Stimulated activated effector memory CD8-positive, alpha-beta T cell treated with anti-CD3 and anti-CD28 coated beads, Interleukin-12 subunit alpha, Interleukin-12 subunit beta, amount 100 ng/mL, for 72 hours (primary cell): ENCODE measurements around the gene NBPF1.
"Not testable (repeated sequence)": the region's sequence is repeated elsewhere in the genome, so short reads cannot be mapped to it uniquely, and the experiment has no call there.

ENCODE experiments used
- ATAC-seq: fragments of 150-1000 bp; cut with Tn5 transposase; 2 replicates; pipeline ENCODE4 v1.10.0; 2021
- DNase-seq, 2 donors: peaks; one replicate each; pipeline ENCODE4 v3.0.0; 2021 to 2022; ENCODE audit warnings: low spot score in 2 of 2
- H3K27ac Mint-ChIP-seq: one replicate; pipeline ENCODE4 v1.8.0; 2022; ENCODE audit warnings: mild to moderate bottlenecking, mixed read lengths
- H3K36me3 Mint-ChIP-seq: one replicate; pipeline ENCODE4 v1.8.0; 2022; ENCODE audit warnings: mild to moderate bottlenecking, mixed read lengths
- H3K4me1 Mint-ChIP-seq: one replicate; pipeline ENCODE4 v1.8.0; 2022; ENCODE audit warnings: mixed read lengths
- H3K4me3 Mint-ChIP-seq: one replicate; pipeline ENCODE4 v1.8.0; 2022; ENCODE audit warnings: mild to moderate bottlenecking, mixed read lengths
- H3K9me3 Mint-ChIP-seq: one replicate; pipeline ENCODE4 v1.8.0; 2022; ENCODE audit warnings: mixed read lengths

The NBPF1 gene

DNA sequence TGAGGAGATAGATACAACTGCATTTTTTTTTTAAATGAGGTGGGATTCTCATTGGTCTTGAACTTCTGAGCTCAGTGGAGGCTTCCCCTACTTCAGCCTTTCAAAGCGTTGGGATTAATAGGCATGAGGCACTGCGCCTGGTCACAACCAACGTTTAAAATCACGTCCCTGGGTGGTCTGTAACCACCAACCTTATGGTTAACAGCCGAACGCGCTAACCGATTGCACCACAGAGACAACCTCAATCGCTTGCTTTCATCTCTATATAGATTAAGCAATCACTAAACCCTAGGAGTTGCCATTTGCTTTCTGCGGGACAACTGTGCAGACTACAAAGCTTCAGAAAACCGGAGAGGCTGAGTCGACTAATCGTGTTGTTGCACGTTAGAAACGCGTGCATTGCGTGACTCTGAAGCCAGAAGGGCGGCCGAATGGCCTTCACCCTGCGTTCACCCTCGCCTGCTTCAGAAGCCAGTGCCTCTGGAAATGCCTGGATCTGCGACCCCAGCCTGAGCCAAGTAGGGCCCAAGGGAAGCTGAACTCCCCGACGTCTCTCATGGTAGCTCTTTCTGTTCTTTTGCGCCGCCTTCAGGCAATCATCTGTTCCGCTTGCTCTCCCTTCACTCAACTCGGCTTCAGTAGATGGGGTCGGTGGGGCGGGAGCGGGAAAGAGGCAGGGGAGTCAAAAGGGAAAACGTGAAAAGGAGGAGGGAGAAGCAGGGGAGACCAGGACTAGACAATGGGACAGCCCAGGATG lies 81.0 kb downstream of the NBPF1 start:
- ATAC-seq, H3K4me1 Mint-ChIP-seq, H3K9me3 Mint-ChIP-seq, DNase-seq, H3K36me3 Mint-ChIP-seq, H3K27ac Mint-ChIP-seq: not testable (repeated sequence)
- peak overlapping the region; percentile 24 for H3K4me3 Mint-ChIP-seq

- not testable (repeated sequence) for ATAC-seq, H3K4me3 Mint-ChIP-seq, H3K9me3 Mint-ChIP-seq, H3K36me3 Mint-ChIP-seq, H3K4me1 Mint-ChIP-seq, DNase-seq, H3K27ac Mint-ChIP-seq
Observed at GRCh38 chr1:16528338-16528737, 85.0 kb downstream of the NBPF1 start.

DNA sequence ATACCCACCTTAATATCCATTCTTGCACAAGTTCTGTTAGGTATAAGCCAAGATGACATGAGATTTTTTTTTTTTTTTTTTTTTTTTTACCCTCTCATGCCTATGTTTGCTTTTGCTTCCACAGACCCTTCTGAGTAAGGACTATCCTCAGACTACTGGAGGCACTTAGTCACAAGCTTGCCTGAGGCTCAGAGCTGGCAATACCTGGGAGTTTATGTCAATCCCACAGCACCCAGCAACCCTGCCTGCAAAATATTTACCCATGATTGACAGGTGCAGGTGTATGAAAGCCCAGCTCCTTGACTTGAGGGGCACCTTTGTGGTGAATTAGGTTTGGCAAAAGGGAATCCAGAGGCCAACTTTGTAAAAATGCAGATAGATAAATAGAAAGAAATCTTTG lies 87.6 kb downstream of the NBPF1 start:
- H3K36me3 Mint-ChIP-seq, H3K4me3 Mint-ChIP-seq, H3K27ac Mint-ChIP-seq, DNase-seq, H3K9me3 Mint-ChIP-seq, H3K4me1 Mint-ChIP-seq, ATAC-seq: not testable (repeated sequence)

DNA sequence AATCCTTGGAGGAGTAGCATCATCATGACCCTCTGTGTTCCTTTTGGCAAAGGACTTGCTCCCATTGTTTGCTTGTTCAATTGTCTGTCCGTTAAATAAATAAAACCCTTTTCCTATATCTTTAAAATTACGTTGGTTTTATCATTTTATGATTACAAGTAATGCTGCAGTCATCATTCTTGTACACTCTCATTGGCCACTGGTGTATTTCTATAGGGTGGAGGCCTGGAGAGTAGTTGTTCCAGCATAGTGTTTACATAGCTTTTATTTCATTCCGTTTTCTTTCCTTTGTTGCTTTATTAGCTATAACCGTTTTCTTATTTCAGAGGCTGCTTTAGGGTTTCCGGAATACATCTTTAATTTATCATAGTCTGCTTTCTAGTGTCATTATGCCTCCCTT lies 91.7 kb downstream of the NBPF1 start:
- ATAC-seq, H3K4me3 Mint-ChIP-seq, H3K27ac Mint-ChIP-seq, H3K9me3 Mint-ChIP-seq, H3K36me3 Mint-ChIP-seq, H3K4me1 Mint-ChIP-seq, DNase-seq: not testable (repeated sequence)

GRCh38 chr1:16521288-16521583 lies 92.1 kb downstream of the NBPF1 start:
- no peak for ATAC-seq
- no peaks in the 10 kb centered on the region for H3K9me3 Mint-ChIP-seq
- no peak overlapping the region for H3K27ac Mint-ChIP-seq
- H3K4me3 Mint-ChIP-seq: no peak overlapping the region
- DNase-seq: no peak
- no peaks in the 10 kb centered on the region for H3K36me3 Mint-ChIP-seq
- H3K4me1 Mint-ChIP-seq: peaks cover 8% of the 10 kb centered on the region

GRCh38 chr1:16520435-16521287 lies 92.7 kb downstream of the NBPF1 start:
- H3K27ac Mint-ChIP-seq, H3K4me1 Mint-ChIP-seq, H3K36me3 Mint-ChIP-seq, ATAC-seq, H3K9me3 Mint-ChIP-seq, DNase-seq: not testable (repeated sequence)
- peak overlapping the region; percentile 9 for H3K4me3 Mint-ChIP-seq

GRCh38 chr1:16519255-16519951 lies 94.0 kb downstream of the NBPF1 start:
- not testable (repeated sequence) for DNase-seq, H3K36me3 Mint-ChIP-seq, H3K9me3 Mint-ChIP-seq, ATAC-seq, H3K27ac Mint-ChIP-seq, H3K4me3 Mint-ChIP-seq, H3K4me1 Mint-ChIP-seq

GRCh38 chr1:16518913-16519254 lies 94.5 kb downstream of the NBPF1 start:
- H3K9me3 Mint-ChIP-seq, H3K4me1 Mint-ChIP-seq: not testable (repeated sequence)

DNA sequence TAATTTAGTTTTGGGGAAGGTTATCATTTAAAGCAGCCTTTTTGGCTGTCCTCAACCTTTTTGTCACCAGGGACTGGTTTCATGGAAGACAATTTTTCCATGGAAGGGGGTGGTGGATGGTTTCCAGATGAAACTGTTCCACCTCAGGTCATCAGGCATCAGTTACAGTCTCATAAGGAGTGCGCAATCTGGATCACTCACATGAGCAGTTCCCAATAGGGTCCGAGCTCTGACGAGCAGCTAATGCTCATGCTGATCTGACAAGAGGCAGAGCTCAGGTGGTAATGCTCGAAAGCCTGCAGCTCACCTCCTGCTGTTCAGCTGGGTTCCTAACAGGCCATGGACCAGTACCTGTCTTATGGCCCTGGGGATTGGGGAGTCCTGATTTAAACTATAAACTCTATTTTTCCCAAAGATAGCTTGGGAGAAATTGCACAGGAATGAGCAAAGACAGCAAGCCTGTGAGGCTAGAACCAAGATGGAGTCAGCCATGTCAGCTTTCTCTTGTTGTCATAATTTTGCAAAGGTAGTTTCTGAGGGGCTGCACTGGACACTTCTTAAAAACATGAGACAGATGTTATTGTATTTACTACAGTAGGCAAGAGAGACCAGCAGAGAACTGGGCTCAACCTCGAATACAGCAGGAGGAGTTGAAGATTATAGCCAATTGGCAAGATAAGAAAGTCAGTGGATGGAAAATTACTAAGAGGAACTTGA lies 96.5 kb downstream of the NBPF1 start:
- H3K9me3 Mint-ChIP-seq, ATAC-seq, H3K4me3 Mint-ChIP-seq, H3K36me3 Mint-ChIP-seq, H3K4me1 Mint-ChIP-seq, H3K27ac Mint-ChIP-seq, DNase-seq: not testable (repeated sequence)

More at GRCh38 chr1:16518913-16519254, 94.5 kb downstream of the NBPF1 start:
- H3K36me3 Mint-ChIP-seq, H3K4me3 Mint-ChIP-seq, ATAC-seq, H3K27ac Mint-ChIP-seq, DNase-seq: not testable (repeated sequence)

DNA sequence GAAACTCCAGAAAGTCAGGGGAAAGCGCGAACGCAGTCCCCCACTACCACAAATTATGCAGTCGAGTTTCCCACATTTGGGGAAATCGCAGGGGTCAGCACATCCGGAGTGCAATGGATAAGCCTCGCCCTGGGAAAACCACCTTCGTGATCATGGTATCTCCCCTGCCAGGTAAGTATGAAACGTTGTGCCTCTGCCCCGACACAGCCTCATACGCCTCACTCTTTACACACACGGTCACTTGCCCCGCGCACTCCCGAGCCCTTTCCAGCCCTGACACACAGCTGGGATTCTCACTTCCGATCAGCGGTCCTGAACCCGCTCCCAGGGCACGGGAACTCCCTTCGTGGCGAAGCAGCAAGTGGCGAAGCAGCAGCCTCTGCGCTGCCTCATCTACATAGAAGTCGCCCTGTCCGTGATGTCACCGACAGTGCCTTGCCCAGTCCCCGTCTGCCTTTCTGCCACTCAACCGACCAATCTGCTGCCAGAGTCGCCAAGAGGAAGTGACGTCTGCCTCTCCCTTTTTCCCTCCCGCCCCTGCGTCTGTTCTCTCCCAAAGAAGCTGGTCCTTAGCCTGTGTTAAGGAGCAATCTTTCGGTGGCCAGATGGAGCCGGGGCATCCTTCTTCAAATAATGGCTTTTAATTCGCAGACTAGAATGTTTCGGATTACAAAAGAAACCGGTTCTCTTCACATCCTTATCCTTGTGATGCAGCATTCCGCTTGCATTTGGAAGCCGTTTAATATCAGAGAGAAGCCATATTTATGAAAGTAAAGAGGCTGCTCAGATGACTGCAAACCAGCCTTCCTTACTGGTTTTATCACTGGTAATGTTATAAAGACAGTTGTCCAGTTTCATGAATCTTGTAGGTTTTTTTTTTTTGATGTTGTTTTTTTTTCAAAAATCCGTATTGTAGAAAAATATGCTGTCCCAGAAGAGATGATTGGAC lies 99.0 kb downstream of the NBPF1 start, which contains the start of gene RNU1-1:
Gene RNU1-1, minus strand, starts transcription at position 179 of the 949 bp plus-strand sequence.
- H3K4me1 Mint-ChIP-seq, H3K4me3 Mint-ChIP-seq, H3K36me3 Mint-ChIP-seq, H3K27ac Mint-ChIP-seq, H3K9me3 Mint-ChIP-seq: not testable (repeated sequence)
- peak; percentile 73 to 89 for DNase-seq
- ATAC-seq: peak; percentile 69

DNA sequence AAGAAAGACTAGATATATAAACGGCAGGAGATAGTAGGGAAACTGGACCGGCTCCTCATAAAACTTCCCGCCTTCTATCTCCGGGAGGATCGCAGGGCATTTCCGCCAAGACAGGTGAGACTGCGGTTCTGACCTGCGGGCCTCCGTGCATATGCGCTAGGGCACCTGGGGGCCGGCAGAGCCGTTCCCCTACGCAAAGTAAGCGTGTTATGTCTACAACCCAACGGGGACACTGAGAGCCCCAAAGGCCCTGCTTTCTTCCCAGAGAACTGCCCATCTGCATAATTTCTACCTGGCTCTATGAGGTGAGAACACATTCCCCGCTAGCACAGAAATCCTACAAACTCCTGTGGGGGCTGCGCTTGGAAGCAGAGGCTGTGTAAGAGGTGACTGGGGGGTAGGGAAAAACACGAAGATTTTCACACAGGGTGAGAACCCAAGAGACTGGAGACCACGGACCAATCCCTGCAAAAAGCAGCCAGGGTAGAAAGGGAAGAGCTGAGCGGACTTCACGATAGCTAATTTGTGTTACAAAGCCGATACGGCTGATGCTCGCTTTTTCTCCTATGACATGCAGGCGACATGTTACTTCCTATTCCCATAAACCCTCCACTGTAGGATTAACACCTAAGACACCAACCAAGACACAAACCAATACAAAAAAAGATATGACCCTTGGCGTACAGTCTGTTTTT lies 99.8 kb downstream of the NBPF1 start:
- ATAC-seq: peak; percentile 98
- not testable (repeated sequence) for H3K9me3 Mint-ChIP-seq, H3K27ac Mint-ChIP-seq, H3K4me3 Mint-ChIP-seq, H3K36me3 Mint-ChIP-seq, H3K4me1 Mint-ChIP-seq
- peak; percentile 42 to 85 for DNase-seq

- not testable (repeated sequence) for H3K9me3 Mint-ChIP-seq
- peak; percentile 31 for ATAC-seq
Observed at GRCh38 chr1:16512624-16513411, 100.5 kb downstream of the NBPF1 start.

More at GRCh38 chr1:16512624-16513411, 100.5 kb downstream of the NBPF1 start:
- DNase-seq: peak in 1 of 2 donors; percentile 68
- not testable (repeated sequence) for H3K27ac Mint-ChIP-seq, H3K4me3 Mint-ChIP-seq, H3K36me3 Mint-ChIP-seq, H3K4me1 Mint-ChIP-seq
